Right cardiac atrium (tissue), 5 donors: ENCODE measurements around the gene CCDC38. TPM values are rescaled to one million over a fixed set of nuclear protein-coding genes. Genes with fewer than 3 reads are reported as not detected.
A peak's percentile ranks its signal among the peaks of the same experiment; 100 is the strongest.

Source experiments
- ATAC-seq, 2 donors: fragments of 200-7000 bp; cut with Tn5 transposase; one replicate each; pipeline versions ENCODE4 v1.8.0 to v1.9.1; 2020; ENCODE audit warnings: moderate library complexity in 2 of 2, mild to moderate bottlenecking in 1 of 2
- DNase-seq, 3 donors: peaks; one replicate each; pipeline ENCODE4 v3.0.0-alpha.2; 2020
- H3K27ac ChIP-seq: one replicate; pipeline ENCODE4 v1.5.1; 2013; ENCODE audit warnings: mild to moderate bottlenecking, low read length, control low read depth, moderate library complexity
- H3K27me3 ChIP-seq: one replicate; pipeline ENCODE4 v1.6.1; 2013; ENCODE audit not compliant: control insufficient read depth, insufficient read depth
- H3K4me1 ChIP-seq: one replicate; pipeline ENCODE4 v1.6.1; 2013; ENCODE audit warnings: low read length; ENCODE audit not compliant: control insufficient read depth, insufficient read depth
- H3K4me3 ChIP-seq: one replicate; pipeline ENCODE4 v1.5.1; 2013; ENCODE audit warnings: low read length, control low read depth
- H3K9me3 ChIP-seq: one replicate; pipeline ENCODE4 v1.6.1; 2013; ENCODE audit warnings: low read length; ENCODE audit not compliant: control insufficient read depth
- WGBS: extraction: QIAGEN DNeasy Blood & Tissue Kit; methylation state at CpG from one replicate; pipeline ENCODE4 v1.1.7; 2013; 5-methylcytosine and 5-hydroxymethylcytosine counted together
- intact Hi-C, 4 donors: fragments of 100-400 bp; cut with DNase I; formaldehyde crosslinking; loops; one replicate each; pipeline versions ENCODE4 v1.11.0 to v1.14.0; 2022 to 2023
- polyA plus RNA-seq: library from polyadenylated mRNA; stranded (reverse); fragments of 200-250 nt; gene quantifications from one replicate; pipeline ENCODE4 v1.2.3, GENCODE V29; 2013
- total RNA-seq, 4 donors: library from RNA; stranded (reverse); fragmentation: NEBNext Ultra II Directional; extraction: Animal tissue kit (Norgen Biotek cat#: 25700); gene quantifications; one replicate each; pipeline ENCODE4 v1.2.1, GENCODE V29; 2021
- donor health status: healthy with polysubstance abuse.
- donor health status: DM: no; HTN: yes; CAD: no.
- donor health status: DM: no; HTN: no; CAD: no.
- donor health status: DM: no; HTN: yes; CAD: no; lungs with severe emphysema.
- donor health status: DM: yes; HTN: yes; CAD: no.

CCDC38 gene
- total and polyA plus RNA-seq, 5 donors, result 0.05 to 0.14 (median 0.09) TPM; not detected in 2

GRCh38 chr12:95960241-95960640, 17.8 kb upstream of the CCDC38 start:
- 71% methylated on average over 5 of the region's 5 CpGs for WGBS
- DNase-seq, result no peak
- ATAC-seq, result no peak
- no peaks in the 10 kb centered on the region for H3K4me1 ChIP-seq
- H3K4me3 ChIP-seq, result no peak overlapping the region
- intact Hi-C loops, result no loop called here
- H3K27me3 ChIP-seq, result no peaks in the 10 kb centered on the region
- H3K9me3 ChIP-seq, result no peaks in the 10 kb centered on the region
- no peak overlapping the region for H3K27ac ChIP-seq

- intact Hi-C loops, result no loop called here
- Histone ChIP-seq H3K4me3 (no peak overlapping the region), H3K27ac (no peak overlapping the region), H3K9me3 (no peaks in the 10 kb centered on the region), H3K4me1 (no peaks in the 10 kb centered on the region), H3K27me3 (no peaks in the 10 kb centered on the region)
- 38% methylated on average over 1 of the region's 1 CpG for WGBS
- no peak for ATAC-seq
- DNase-seq, result no peak
Observed at GRCh38 chr12:95959107-95959506, 16.7 kb upstream of the CCDC38 start.

- DNase-seq (no peak), ATAC-seq (no peak)
- H3K27ac ChIP-seq, result no peak overlapping the region
- no peak overlapping the region for H3K4me3 ChIP-seq
- H3K9me3 ChIP-seq, result no peaks in the 10 kb centered on the region
- no peaks in the 10 kb centered on the region for H3K27me3 ChIP-seq
- H3K4me1 ChIP-seq, result no peaks in the 10 kb centered on the region
- whole genome bisulfite sequencing, result 63% methylated on average over 27 of the region's 27 CpGs
- intact Hi-C loops, result no loop called here
Observed at GRCh38 chr12:95956557-95957145, 14.2 kb upstream of the CCDC38 start.

DNA sequence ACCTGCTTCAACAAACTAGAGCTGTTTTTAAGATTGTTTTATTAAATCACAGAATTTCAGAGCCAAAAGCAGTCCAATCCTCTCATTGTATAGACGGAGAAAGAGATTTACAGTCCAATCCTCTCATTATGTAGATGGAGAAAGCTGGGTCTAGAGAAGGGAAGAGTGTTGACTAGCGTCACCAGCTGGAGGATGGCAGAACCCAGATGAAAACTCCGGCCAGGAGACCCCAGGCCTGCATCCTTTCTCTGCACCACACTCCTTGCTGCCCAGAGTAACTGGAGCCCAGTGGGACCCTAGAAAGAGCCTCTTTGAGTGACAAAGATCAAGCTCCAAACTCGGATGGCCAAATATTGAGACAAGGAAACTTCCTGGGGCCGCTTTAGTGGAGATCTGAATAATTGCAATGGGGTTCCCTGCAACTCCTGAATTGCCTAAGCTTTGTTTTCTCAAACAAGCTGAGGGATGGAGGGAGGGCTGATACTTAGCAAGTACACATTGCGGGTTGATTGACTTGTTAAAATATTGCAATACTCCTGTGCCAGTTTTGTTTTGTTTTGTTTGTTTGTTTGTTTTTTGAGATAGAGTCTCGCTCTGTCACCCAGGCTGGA, 13.2 kb upstream of the CCDC38 start:
- WGBS, result 83% methylated on average over 7 of the region's 7 CpGs
- intact Hi-C loops, result no loop called here
- Histone ChIP-seq H3K9me3 (no peaks in the 10 kb centered on the region), H3K4me1 (no peaks in the 10 kb centered on the region), H3K4me3 (no peak overlapping the region), H3K27ac (no peak overlapping the region), H3K27me3 (no peaks in the 10 kb centered on the region)
- ATAC-seq (no peak), DNase-seq (no peak)

GRCh38 chr12:95953000-95953399, 10.6 kb upstream of the CCDC38 start:
- no peaks in the 10 kb centered on the region for H3K9me3 ChIP-seq
- H3K27me3 ChIP-seq, result no peaks in the 10 kb centered on the region
- H3K4me3 ChIP-seq, result no peak overlapping the region
- no peak overlapping the region for H3K27ac ChIP-seq
- ATAC-seq (no peak), DNase-seq (no peak)
- H3K4me1 ChIP-seq, result no peaks in the 10 kb centered on the region
- intact Hi-C loops, result no loop called here
- WGBS, result 40% methylated on average over 1 of the region's 1 CpG

- intact Hi-C loops, result no loop called here
- no peak for DNase-seq
- no peaks in the 10 kb centered on the region for H3K4me1 ChIP-seq
- H3K9me3 ChIP-seq, result no peaks in the 10 kb centered on the region
- no peak overlapping the region for H3K27ac ChIP-seq
- ATAC-seq, result no peak
- H3K4me3 ChIP-seq, result no peak overlapping the region
- H3K27me3 ChIP-seq, result no peaks in the 10 kb centered on the region
Observed at GRCh38 chr12:95951515-95951914, 9.1 kb upstream of the CCDC38 start.

DNA sequence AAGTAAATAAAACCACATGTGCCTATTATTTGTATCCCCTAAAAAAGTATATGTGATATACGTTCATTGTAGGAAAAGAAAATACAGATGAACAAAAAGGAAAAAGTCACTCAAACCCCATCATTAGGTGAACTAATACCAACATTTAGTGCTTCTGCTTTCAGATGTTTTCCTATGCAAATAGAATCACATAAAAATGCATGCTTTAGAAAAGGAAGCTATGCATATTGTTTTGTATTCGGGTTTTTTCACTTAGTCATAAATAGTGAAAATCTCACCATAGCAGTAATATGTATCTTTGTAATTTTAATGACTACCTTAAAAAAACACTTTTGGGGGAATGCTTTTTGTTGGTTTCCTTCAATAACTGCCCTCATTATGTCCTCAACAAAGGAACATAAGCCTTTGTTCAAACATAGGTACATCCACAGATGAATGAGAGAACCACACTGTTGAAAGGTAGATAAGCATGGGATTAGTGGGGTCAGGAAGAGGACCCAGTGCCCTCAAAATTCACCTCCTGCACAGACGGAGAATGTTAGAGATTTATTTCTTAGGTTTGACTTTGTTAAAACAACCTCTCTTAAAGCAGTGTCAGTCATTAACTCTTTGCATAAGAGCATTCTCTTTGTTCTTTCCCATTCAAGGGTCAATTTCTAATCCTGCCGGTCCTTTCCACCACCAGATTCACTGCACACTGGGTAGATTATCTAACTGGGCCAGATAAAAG, 7.2 kb upstream of the CCDC38 start:
- DNase-seq (no peak), ATAC-seq (no peak)
- H3K27me3 ChIP-seq, result no peaks in the 10 kb centered on the region
- 67% methylated on average over 4 of the region's 4 CpGs for WGBS
- H3K9me3 ChIP-seq, result no peaks in the 10 kb centered on the region
- no peak overlapping the region for H3K27ac ChIP-seq
- H3K4me1 ChIP-seq, result no peaks in the 10 kb centered on the region
- H3K4me3 ChIP-seq, result no peak overlapping the region
- intact Hi-C loops, result no loop called here

DNA sequence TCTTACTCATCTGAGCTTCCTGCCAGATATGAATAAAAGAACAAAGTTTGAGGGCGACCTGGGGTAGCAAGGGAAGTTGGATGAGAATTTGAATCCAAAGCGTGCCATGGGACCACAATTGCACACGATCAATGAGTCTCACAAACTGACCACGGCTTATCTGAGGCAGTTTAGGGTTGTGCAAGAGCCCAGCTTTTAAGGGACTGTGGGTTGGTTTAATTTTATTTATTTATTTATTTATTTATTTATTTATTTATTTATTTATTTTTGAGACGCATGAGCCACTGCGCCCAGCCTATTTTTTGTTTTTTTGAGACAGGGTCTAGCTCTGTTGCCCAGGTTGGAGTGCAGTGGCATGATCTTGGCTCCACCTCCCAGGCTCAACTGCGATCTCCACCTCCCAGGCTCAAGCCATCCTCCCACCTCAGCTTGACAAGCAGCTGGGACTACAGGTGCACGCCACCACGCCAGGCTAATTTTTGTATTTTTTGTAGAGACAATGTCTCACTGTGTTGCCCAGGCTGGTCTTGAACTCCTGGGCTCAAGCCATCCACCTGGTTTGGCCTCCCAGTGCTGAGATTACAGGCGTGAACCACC, 1.8 kb upstream of the CCDC38 start:
- no peaks in the 10 kb centered on the region for H3K4me1 ChIP-seq
- H3K4me3 ChIP-seq, result no peak overlapping the region
- ATAC-seq (no peak), DNase-seq (no peak)
- 93% methylated on average over 10 of the region's 10 CpGs for WGBS
- H3K27me3 ChIP-seq, result no peaks in the 10 kb centered on the region
- no peaks in the 10 kb centered on the region for H3K9me3 ChIP-seq
- H3K27ac ChIP-seq, result no peak overlapping the region
- intact Hi-C loops, result no loop called here

GRCh38 chr12:95943330-95943842, 972 bp upstream of the CCDC38 start, which contains the start of gene AMDHD1:
Gene AMDHD1 (plus strand): TSS chr12:95943331. CDS start chr12:95943399, 68 bp downstream.
- ATAC-seq (peak; percentile 85 to 91), DNase-seq (peak; percentile 53 to 85 (median 83))
- peak within 1 kb of the TSS; percentile 40 for H3K27ac ChIP-seq
- peak within 1 kb of the TSS; percentile 62 for H3K4me3 ChIP-seq
- WGBS, result under 1% methylated on average over 38 of the region's 38 CpGs
- no peaks in the 10 kb centered on the region for H3K9me3 ChIP-seq
- intact Hi-C loops, result no loop called here
- no peaks in the 10 kb centered on the region for H3K27me3 ChIP-seq
- no peaks in the 10 kb centered on the region for H3K4me1 ChIP-seq

GRCh38 chr12:95942101-95942523, 302 bp downstream of the CCDC38 start:
- intact Hi-C loops, result no loop called here
- H3K27ac ChIP-seq, result no peak overlapping the region
- ATAC-seq (no peak), DNase-seq (no peak)
- peak overlapping the region; percentile 62 for H3K4me3 ChIP-seq
- no peaks in the 10 kb centered on the region for H3K27me3 ChIP-seq
- 16% methylated on average over 13 of the region's 13 CpGs for WGBS
- H3K9me3 ChIP-seq, result no peaks in the 10 kb centered on the region
- no peaks in the 10 kb centered on the region for H3K4me1 ChIP-seq

DNA sequence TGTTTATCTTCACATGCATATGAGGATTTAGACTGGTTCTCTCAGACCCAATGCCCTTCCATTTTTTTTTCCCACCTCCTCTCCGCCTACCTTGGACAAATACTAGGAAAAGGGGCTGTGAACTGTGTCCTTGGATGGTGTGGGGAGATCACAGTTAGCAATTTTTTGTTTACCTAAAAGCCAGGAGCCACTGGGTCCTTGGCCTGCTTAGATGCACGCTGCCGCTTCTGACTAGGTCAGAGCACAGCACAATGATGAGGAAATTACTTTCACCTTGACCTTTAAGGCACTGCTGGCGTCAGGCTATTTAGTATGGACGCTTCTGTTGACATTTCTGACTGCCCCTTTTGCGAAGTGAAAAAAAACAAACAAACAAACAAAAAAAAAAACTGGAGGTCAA, 1.9 kb downstream of the CCDC38 start:
- H3K4me3 ChIP-seq, result no peak overlapping the region
- no peaks in the 10 kb centered on the region for H3K27me3 ChIP-seq
- H3K27ac ChIP-seq, result no peak overlapping the region
- DNase-seq, result no peak
- intact Hi-C loops, result no loop called here
- H3K4me1 ChIP-seq, result no peaks in the 10 kb centered on the region
- no peaks in the 10 kb centered on the region for H3K9me3 ChIP-seq
- 75% methylated on average over 6 of the region's 6 CpGs for WGBS
- ATAC-seq, result no peak
